Stimulated activated CD8-positive, alpha-beta memory T cell treated with anti-CD3 and anti-CD28 coated beads, Interleukin-15, amount 100 ng/mL, for 4 hours (primary cell): ENCODE measurements around the gene PLAAT2.
"Not testable (repeated sequence)": the region's sequence is repeated elsewhere in the genome, so short reads cannot be mapped to it uniquely, and the experiment has no call there.

Experiments
- DNase-seq, 2 donors: peaks; one replicate each; pipeline ENCODE4 v3.0.0-alpha.2; 2020; ENCODE audit warnings: low read depth in 2 of 2

Gene PLAAT2

GRCh38 chr11:63549411-63549810 lies 13.8 kb downstream of the PLAAT2 start:
- DNase-seq = no peak

GRCh38 chr11:63548178-63548577 lies 15.0 kb downstream of the PLAAT2 start:
- DNase-seq = no peak

GRCh38 chr11:63547061-63547460 lies 16.1 kb downstream of the PLAAT2 start:
- no peak for DNase-seq

- DNase-seq = no peak
These were observed 19.5 kb downstream of the PLAAT2 start for GRCh38 chr11:63543711-63544110.

DNA sequence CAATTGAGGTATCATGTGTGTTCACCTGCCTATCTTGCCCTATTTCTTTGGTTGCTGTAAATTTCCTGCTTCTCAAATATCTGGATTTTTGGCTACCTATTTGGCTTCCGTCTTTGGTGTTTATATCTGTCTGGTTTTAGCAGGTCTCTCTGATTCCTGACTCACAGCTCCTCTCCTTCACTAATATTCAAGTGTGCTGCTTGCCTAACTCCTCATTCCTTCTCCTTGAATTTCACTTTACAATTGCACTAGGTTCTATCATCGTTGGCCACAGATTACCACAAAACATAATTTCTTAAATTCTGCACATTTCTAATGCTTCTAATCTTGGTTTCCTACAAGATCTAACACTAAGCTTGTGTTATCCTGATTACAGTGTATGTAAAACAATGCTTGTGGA lies 20.7 kb downstream of the PLAAT2 start:
- DNase-seq = not testable (repeated sequence)

DNA sequence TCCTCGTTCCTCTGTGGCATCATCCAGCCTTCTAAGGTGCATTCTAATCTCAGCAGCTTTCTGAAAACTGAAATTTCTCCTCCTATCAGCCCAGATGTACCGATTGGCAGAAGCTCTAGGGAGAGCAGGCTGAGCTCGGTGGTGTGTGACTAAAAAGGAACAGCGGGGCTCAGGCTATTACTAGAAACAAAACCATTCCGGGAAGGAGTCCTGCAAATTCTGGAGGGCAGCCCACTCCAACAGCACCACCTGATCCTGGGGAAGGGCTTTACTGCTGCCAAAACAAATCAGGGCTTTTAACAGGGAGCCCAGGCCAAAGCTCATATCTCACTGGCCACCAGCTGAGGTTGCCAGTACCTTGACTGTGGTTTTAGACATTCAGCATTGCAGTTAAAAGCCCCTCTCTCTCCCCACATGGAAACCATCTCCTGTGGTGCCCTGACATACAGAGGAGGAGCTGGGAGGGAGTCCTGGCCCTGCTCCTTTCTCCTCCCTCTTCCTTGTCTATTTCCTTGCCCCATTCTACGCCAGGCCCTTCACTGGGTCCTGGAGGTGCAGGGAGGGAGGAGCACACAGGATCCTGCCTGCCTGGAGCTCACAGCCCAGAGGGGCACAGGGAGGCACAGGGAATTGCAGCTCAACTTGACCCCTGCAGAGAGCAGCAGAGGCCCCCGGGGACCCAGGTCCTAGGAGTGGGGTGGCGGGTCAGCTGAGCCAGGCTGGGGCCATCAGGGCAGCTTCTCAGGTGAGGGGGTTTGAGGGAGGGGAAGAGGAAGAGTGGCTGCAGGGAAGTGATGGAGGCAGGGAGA lies 25.7 kb downstream of the PLAAT2 start:
- no peak for DNase-seq

DNA sequence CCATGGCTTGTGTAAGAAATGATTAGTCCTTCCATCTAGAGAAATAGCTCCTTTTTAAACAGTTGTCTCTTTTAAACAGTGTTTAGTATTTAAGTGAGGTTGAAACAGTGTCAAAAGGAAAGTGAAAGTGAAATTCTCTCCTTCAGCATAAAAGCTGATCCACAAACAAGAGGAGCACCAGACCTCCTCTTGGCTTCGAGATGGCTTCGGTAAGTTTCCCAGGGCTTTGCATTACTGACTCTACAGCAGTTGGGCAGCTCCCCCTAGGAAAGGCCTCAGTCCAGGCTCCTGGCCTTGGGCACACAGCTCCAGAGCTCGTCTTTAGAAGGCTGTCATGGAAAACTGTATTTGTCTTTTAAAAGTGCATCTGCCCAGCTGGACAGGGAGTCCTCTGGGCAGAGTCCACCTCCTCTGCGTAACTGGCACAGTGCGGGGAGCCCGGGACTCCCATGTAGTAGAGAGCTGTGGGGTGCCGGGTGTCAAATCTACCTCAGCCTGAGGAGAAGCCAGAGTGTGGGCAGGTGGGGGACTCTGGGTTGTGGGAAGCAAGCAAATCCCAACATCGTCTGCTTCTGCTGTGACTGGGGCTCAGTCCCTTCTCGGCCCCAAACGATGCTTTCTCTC lies 26.4 kb downstream of the PLAAT2 start, which contains the start of gene PLAAT4:
Gene PLAAT4 (plus strand): TSS at position 140 of the 624 bp plus-strand sequence. CDS start 61 bp downstream, at position 201.
- DNase-seq = no peak

DNA sequence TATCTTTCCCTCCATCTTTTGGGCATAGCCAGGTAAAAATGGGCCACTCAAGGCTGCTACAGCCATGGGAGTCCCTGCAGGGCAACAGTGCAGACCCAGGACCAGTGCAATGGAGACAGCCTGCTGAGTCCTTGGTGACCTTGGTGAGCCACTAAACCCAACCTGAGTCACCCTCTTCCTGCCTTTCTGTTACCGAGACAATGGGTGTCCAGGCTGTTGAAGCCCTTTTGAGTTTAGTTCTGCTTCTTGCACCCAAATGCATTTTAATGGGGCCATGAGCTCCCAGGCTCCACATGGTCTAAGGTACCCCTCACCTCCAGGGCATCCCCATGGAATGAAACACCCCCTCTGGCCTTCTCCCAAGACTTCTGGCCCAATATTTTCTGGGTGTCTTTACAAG lies 27.4 kb downstream of the PLAAT2 start:
- DNase-seq = no peak

DNA sequence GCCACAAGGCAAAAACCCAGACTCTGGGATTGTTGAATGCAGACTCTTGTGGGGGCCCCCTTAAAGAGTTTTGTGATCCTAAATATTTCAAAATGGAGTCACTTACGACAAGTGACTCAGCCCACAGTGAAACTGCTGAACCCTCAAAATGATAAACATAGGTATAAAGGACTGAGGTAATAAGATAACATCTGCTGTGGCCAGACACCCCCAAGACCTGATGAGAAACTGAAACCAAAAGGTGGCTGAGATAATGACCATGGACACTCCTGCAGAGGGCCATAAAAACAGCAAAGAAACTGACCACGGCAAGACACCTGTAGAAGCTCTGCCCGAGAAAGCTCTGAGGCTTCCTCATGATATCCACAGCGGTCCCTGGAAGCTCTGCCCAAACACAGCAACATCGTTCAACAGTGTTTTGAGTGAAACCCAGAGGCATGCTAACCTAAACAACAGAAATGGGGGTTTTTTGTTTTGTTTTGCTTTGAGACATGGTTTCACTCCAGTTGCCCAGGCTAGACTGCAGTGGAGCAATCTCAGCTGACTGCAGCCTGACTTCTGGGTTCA lies 28.2 kb downstream of the PLAAT2 start:
- no peak for DNase-seq

DNA sequence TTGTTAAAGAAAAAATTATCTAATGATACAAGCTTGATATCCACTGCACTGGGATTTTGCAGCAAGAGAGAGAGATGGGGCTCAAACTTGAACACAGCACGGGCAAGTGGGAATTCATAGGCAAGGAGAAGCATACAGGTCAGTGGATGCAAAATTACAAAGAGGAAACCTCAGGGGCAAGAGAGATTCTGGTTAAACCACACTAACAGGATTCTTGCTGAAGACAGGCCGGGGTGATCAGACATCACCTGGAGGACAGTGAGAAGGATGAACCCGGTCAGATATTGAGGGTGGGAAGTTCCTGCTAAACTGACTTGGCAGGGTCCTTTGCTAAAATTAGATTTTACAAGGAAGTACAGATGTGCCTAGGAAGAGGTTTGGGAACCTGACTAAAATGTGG lies 29.1 kb downstream of the PLAAT2 start:
- DNase-seq = no peak

- no peak for DNase-seq
These were observed 30.2 kb downstream of the PLAAT2 start for GRCh38 chr11:63532799-63533475.

DNA sequence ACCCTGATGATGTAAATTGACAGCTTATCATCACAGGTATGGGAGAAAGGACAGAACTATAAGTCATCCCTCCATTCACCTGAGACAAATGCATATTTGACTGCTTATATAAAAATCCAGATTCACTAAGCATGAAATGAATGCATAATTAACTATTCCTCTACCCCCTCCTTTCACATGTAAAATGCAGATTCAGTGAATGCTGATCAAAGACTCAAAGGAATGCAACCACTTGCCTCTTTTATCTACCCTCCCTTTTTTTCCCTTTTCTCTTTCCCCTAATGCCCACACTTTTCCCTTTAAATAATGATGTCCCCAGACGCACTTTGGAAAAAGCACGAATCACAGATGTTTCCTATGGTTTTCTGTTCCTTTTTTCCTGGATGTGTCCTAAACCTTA lies 31.1 kb downstream of the PLAAT2 start:
- DNase-seq = no peak

- not testable (repeated sequence) for DNase-seq
These were observed 31.9 kb downstream of the PLAAT2 start for GRCh38 chr11:63531074-63531792.

GRCh38 chr11:63530021-63530420 lies 33.2 kb downstream of the PLAAT2 start:
- no peak for DNase-seq

DNA sequence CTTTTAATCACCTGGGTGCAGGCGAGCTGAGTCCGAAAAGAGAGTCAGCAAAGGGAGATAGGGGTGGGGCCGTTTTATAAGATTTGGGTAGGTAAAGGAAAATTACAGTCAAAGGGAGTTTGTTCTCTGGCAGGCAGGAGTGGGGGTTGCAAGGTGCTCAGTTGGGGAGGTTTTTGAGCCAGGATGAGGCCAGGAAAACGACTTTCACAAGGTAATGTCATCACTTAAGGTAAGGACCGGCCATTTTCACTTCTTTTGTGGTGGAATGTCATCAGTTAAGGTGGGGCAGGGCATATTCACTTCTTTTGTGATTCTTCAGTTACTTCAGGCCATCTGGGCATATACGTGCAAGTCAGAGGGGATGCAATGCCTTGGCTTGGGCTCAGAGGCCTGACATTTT lies 33.8 kb downstream of the PLAAT2 start:
- not testable (repeated sequence) for DNase-seq

DNA sequence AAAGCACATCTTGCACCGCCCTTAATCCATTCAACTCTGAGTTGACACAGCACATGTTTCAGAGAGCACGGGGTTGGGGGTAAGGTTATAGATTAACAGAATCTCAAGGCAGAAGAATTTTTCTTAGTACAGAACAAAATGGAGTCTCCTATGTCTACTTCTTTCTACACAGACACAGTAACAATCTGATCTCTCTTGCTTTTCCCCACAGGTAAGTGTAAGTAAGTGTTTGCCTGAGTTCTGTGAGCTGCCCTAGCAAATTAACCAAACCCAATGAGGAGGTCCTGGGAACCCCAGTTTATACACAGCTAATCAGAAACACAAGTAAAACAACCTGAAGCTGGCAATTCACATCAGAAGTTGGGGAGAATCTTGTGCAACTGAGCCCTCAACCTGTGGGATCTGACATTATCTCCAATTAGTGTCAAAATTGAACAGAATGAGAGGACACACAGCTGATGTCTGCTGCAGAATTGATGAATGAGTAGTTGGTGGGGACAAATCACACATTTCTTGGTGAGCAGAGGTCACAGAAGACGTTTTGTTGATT lies 34.4 kb downstream of the PLAAT2 start:
- DNase-seq = not testable (repeated sequence)

GRCh38 chr11:63528156-63528555 lies 35.0 kb downstream of the PLAAT2 start:
- not testable (repeated sequence) for DNase-seq

DNA sequence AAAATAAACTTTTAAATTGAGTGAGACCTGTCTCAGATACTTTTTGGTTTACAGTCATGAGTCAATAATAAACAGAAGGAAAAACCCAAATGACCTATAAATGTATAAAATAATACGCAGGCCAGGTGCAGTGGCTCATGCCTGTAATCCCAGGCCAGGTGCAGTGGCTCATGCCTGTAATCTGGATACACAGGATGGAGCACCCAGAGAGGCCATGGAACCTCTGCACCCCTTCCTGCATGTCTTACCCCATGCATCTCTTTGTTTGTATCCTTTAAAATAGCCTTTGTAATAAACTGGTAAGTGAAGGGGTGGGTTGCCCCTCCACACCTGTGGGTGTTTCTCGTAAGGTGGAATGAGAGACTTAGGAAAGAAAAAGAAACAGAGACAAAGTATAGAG lies 35.5 kb downstream of the PLAAT2 start:
- no peak for DNase-seq

- no peak for DNase-seq
These were observed 40.0 kb downstream of the PLAAT2 start for GRCh38 chr11:63523151-63523550.

DNA sequence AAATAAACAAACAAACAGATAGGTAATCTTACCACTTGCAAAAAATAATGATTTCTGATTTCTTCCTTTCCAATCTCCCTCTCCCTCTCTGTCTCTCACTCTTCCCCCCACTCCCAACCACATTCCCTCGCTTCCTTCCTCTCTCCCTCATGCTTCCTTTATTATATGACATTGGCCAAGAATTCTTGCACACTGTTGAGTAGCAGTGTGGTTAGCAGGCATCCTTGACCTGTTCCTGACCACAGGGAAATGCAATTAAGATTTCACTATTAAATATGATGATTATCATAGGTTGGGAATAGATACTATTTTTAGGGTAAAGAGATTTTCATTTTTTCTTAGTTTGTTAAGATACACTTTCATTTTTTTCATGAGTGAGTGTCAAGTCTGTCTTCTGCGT lies 41.3 kb downstream of the PLAAT2 start:
- no peak for DNase-seq

- no peak for DNase-seq
These were observed 42.5 kb downstream of the PLAAT2 start for GRCh38 chr11:63520606-63521170.
